ENCODE data around the gene UGT1A7. TPM values are rescaled to one million over a fixed set of nuclear protein-coding genes. Genes with fewer than 3 reads are reported as not detected.

Gene UGT1A7
- total RNA-seq, 1 donor from 2014 or later, result not detected

DNA sequence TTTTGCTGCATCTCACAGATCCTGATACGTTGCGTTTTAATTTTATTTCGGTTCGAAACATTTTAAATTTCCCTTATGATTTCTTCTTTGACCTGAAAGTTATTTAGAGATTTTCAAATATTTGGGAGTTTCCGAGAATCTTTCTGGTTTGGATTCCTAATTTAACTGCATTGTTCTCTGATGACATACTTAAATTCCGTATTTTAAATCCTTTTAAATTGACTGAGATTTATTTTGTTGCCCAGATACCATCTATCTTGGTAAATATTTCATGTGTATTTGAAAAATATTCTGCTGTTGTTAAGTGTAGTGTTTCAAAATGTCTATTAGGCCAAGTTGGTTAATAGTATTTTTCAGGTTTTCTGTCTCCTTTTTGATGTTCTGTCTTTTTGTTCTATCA is 134.2 kb downstream of the UGT1A7 start:
- no peaks in the 10 kb centered on the region for H3K36me3 Mint-ChIP-seq (ENCODE audit: low read depth)
- DNase-seq (ENCODE audit: low read depth, low spot score), result no peak
- H3K4me3 Mint-ChIP-seq, result no peak overlapping the region
- peaks cover 12% of the 10 kb centered on the region for H3K4me1 Mint-ChIP-seq
- TF ChIP-seq, protein P1, sequence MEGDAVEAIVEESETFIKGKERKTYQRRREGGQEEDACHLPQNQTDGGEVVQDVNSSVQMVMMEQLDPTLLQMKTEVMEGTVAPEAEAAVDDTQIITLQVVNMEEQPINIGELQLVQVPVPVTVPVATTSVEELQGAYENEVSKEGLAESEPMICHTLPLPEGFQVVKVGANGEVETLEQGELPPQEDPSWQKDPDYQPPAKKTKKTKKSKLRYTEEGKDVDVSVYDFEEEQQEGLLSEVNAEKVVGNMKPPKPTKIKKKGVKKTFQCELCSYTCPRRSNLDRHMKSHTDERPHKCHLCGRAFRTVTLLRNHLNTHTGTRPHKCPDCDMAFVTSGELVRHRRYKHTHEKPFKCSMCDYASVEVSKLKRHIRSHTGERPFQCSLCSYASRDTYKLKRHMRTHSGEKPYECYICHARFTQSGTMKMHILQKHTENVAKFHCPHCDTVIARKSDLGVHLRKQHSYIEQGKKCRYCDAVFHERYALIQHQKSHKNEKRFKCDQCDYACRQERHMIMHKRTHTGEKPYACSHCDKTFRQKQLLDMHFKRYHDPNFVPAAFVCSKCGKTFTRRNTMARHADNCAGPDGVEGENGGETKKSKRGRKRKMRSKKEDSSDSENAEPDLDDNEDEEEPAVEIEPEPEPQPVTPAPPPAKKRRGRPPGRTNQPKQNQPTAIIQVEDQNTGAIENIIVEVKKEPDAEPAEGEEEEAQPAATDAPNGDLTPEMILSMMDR (conservative IDR thresholded peaks at IDR 0.05), result no peak
- H3K9me3 Mint-ChIP-seq, result no peaks in the 10 kb centered on the region
- H3K27ac Mint-ChIP-seq (ENCODE audit: unreplicated experiment), result no peak overlapping the region
- no peaks in the 10 kb centered on the region for H3K27me3 Mint-ChIP-seq (ENCODE audit: low read depth)

DNA sequence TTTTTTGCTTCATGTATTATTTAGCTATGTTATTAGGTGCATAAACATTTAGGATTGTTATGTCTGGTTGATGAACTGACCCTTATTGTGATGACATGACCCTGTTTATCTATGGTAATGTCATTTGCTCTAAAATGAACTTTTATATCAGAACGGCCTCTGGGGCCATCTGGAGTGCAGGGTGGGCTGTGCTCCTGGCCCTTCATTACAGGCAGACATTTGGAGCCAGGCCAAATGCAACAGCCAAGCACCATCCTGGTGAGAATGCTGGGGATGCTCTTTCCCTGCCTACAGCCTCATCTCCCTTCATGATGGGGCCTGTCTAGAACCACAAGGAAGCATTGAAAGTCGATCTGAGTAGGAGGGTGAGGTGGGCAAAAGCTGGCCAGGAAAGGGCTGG is 134.6 kb downstream of the UGT1A7 start:
- Mint-ChIP-seq H3K4me1 (peaks cover 12% of the 10 kb centered on the region), H3K27me3 (ENCODE audit: low read depth) (no peaks in the 10 kb centered on the region), H3K36me3 (ENCODE audit: low read depth) (no peaks in the 10 kb centered on the region), H3K9me3 (no peaks in the 10 kb centered on the region), H3K4me3 (no peak overlapping the region), H3K27ac (ENCODE audit: unreplicated experiment) (no peak overlapping the region)
- TF ChIP-seq, protein P1 (conservative IDR thresholded peaks at IDR 0.05), result no peak
- DNase-seq (ENCODE audit: low read depth, low spot score), result no peak

DNA sequence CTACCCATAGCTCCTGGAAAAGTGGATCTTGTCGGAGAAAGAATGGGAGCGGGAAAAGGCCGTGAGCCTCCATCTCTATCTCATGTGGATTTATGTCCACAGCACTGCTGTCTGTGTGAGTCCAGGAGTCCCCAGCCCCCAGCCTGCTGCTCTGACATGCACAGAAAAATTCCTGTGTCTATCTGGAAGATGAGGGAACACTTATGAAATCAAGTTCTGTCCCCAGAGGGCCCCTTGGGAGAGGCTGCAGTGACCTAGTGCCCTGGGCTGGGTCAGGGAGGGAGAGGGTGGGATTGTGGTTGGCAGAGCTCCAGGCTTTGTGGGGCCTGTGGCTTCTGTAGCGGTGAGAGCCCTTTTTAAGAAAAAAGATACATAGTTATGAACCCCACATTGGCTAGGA is 135.1 kb downstream of the UGT1A7 start:
- Mint-ChIP-seq H3K36me3 (ENCODE audit: low read depth) (no peaks in the 10 kb centered on the region), H3K9me3 (no peaks in the 10 kb centered on the region), H3K27ac (ENCODE audit: unreplicated experiment) (no peak overlapping the region), H3K27me3 (ENCODE audit: low read depth) (no peaks in the 10 kb centered on the region), H3K4me1 (peaks cover 12% of the 10 kb centered on the region), H3K4me3 (no peak overlapping the region)
- DNase-seq (ENCODE audit: low read depth, low spot score), result no peak
- TF ChIP-seq, protein P1 (conservative IDR thresholded peaks at IDR 0.05), result no peak

DNA sequence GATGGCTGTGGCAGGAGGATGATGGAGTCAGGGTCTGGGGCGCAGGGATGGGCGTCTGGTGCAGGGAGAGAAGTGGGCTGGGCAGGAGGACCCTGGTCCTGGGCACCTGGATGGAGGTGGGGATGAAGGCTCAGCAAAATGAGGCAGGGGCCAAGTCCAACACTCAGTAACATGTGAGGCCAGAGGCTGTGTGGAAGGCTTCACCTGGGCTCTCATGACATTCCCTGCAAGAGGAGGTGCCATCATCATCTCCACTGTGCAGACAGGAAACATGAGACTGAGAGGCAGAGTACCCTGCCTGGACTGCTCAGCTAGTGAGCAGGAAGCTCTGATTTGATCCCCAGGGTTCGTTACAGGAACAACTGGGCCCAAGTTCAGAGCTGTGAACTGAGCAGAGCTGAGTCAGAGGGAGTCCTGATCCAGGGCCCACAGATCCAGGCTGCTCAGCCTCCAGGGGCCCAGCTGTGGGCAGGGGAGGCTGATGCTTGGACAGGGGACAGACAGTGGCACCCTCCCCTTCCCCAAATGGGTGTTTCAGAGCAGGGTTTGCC is 135.7 kb downstream of the UGT1A7 start:
- peaks cover 12% of the 10 kb centered on the region for H3K4me1 Mint-ChIP-seq
- no peak overlapping the region for H3K4me3 Mint-ChIP-seq
- TF ChIP-seq, protein P1 (conservative IDR thresholded peaks at IDR 0.05), result no peak
- H3K36me3 Mint-ChIP-seq (ENCODE audit: low read depth), result no peaks in the 10 kb centered on the region
- H3K27me3 Mint-ChIP-seq (ENCODE audit: low read depth), result no peaks in the 10 kb centered on the region
- no peaks in the 10 kb centered on the region for H3K9me3 Mint-ChIP-seq
- no peak overlapping the region for H3K27ac Mint-ChIP-seq (ENCODE audit: unreplicated experiment)
- no peak for DNase-seq (ENCODE audit: low read depth, low spot score)

DNA sequence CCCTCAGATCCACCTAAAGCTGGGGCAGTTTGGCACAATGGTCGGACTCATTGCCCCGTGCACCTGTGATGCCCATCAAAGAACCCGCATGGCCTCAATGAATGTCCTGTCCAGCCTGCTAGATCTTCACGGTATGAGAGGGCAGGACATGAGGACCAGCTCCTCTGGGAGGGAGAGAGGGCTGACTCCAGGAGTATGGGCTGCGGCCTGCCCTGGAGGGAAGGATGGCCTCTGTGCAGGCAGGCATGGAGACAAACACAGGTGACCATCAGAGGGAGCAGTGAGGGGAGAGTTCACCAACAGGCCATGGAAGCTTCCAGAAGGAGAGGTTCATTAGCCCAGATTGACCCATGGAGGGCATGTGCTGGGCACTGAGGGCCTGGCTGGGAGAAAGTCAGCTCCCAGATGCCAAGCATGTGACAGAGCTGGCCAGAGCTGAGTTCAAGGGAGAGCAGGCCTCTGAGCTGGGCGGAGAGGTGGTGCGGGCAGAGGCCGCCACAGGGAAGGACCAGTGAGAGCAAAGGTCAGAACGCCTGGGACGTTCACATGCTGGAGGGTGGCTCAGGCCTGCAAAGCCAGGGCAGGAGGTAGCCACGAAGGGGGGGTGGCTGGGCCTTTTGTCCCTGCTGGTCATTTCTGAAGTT is 136.4 kb downstream of the UGT1A7 start:
- Mint-ChIP-seq H3K36me3 (ENCODE audit: low read depth) (no peaks in the 10 kb centered on the region), H3K27ac (ENCODE audit: unreplicated experiment) (no peak overlapping the region), H3K9me3 (no peaks in the 10 kb centered on the region), H3K4me1 (peaks cover 12% of the 10 kb centered on the region), H3K27me3 (ENCODE audit: low read depth) (no peaks in the 10 kb centered on the region), H3K4me3 (no peak overlapping the region)
- TF ChIP-seq, protein P1 (conservative IDR thresholded peaks at IDR 0.05), result no peak
- DNase-seq (ENCODE audit: low read depth, low spot score), result no peak
